Activated CD8-positive, alpha-beta T cell treated with anti-CD3 and anti-CD28 coated beads for 36 hours (primary cell): ENCODE data around the gene APPBP2. TPM values are rescaled to one million over a fixed set of nuclear protein-coding genes. Genes with fewer than 3 reads are reported as not detected.

ENCODE experiments used
- ATAC-seq: fragments of 200-7000 bp; cut with Tn5 transposase; one replicate; pipeline ENCODE4 v1.10.0; 2021; ENCODE audit warnings: mild to moderate bottlenecking, moderate library complexity
- CTCF ChIA-PET: fragments of 350-600 bp; sonication (Branson Sonifier 250); formaldehyde crosslinking; loops from one replicate; lab custom pipeline; 2021; ENCODE audit warnings: antibody characterized with exemption; lab: Charles Lee
- POLR2A ChIA-PET: fragments of 350-600 bp; sonication (Branson Sonifier 250); formaldehyde crosslinking; loops from one replicate; lab custom pipeline; 2021; ENCODE audit warnings: antibody characterized with exemption; lab: Charles Lee
- DNase-seq: peaks from one replicate; pipeline ENCODE4 v3.0.0-alpha.2; 2020
- H3K27ac Mint-ChIP-seq: one replicate; pipeline ENCODE4 v1.8.0; 2021; ENCODE audit warnings: mild to moderate bottlenecking, mixed read lengths
- H3K27me3 Mint-ChIP-seq: one replicate; pipeline ENCODE4 v1.8.0; 2021; ENCODE audit warnings: mixed read lengths
- H3K36me3 Mint-ChIP-seq: one replicate; pipeline ENCODE4 v1.8.0; 2021; ENCODE audit warnings: low read depth, mixed read lengths
- H3K4me1 Mint-ChIP-seq: one replicate; pipeline ENCODE4 v1.8.0; 2021; ENCODE audit warnings: low read depth, mixed read lengths
- H3K4me3 Mint-ChIP-seq: one replicate; pipeline ENCODE4 v1.8.0; 2021; ENCODE audit warnings: mild to moderate bottlenecking, moderate library complexity, mixed read lengths
- H3K9me3 Mint-ChIP-seq: one replicate; pipeline ENCODE4 v1.8.0; 2021; ENCODE audit warnings: mixed read lengths
- CTCF ChIP-seq: fragments of 200-600 bp; IDR thresholded peaks from one replicate; pipeline ENCODE4 v1.8.0; 2022; ENCODE audit warnings: antibody characterized with exemption, mild to moderate bottlenecking
- intact Hi-C: fragments of 100-400 bp; cut with micrococcal nuclease; formaldehyde crosslinking; loops from one replicate; pipeline ENCODE4 v1.10.0; 2022
- total RNA-seq, 2 experiments: library from RNA; stranded (reverse); gene quantifications; one replicate each; pipeline ENCODE4 v1.2.3, GENCODE V29; 2021

The APPBP2 gene
- total RNA-seq, 2 experiments from 2014 or later, result 22.5 to 22.8 TPM

GRCh38 chr17:60468371-60468770 lies 57.7 kb downstream of the APPBP2 start:
- POLR2A ChIA-PET, result no interaction called here
- peaks cover 25% of the 10 kb centered on the region for H3K36me3 Mint-ChIP-seq
- no peak overlapping the region for H3K27ac Mint-ChIP-seq
- DNase-seq (no peak), ATAC-seq (no peak)
- no peaks in the 10 kb centered on the region for H3K27me3 Mint-ChIP-seq
- CTCF ChIA-PET, result no interaction called here
- intact Hi-C loops, result no loop called here
- H3K4me1 Mint-ChIP-seq, result peaks cover 8% of the 10 kb centered on the region
- TF ChIP-seq CTCF, result no peak
- no peaks in the 10 kb centered on the region for H3K9me3 Mint-ChIP-seq
- H3K4me3 Mint-ChIP-seq, result no peak overlapping the region

- no peak for TF ChIP-seq CTCF
- Mint-ChIP-seq H3K4me3 (no peak overlapping the region), H3K27ac (peak overlapping the region; percentile 60), H3K27me3 (no peaks in the 10 kb centered on the region), H3K9me3 (no peaks in the 10 kb centered on the region), H3K4me1 (no peaks in the 10 kb centered on the region), H3K36me3 (peaks cover 15% of the 10 kb centered on the region)
- ATAC-seq, result no peak
- ChIA-PET POLR2A (no interaction called here), CTCF (no interaction called here)
- intact Hi-C loops, result no loop called here
- DNase-seq, result no peak
Observed at GRCh38 chr17:60464343-60464742, 61.7 kb downstream of the APPBP2 start.

- ATAC-seq (no peak), DNase-seq (no peak)
- peaks cover 21% of the 10 kb centered on the region for H3K36me3 Mint-ChIP-seq
- TF ChIP-seq CTCF, result no peak
- POLR2A ChIA-PET, result no interaction called here
- intact Hi-C loops, result no loop called here
- H3K9me3 Mint-ChIP-seq, result no peaks in the 10 kb centered on the region
- H3K4me1 Mint-ChIP-seq, result no peaks in the 10 kb centered on the region
- no peak overlapping the region for H3K4me3 Mint-ChIP-seq
- CTCF ChIA-PET, result no interaction called here
- no peak overlapping the region for H3K27ac Mint-ChIP-seq
- no peaks in the 10 kb centered on the region for H3K27me3 Mint-ChIP-seq
Observed at GRCh38 chr17:60463157-60463835, 62.7 kb downstream of the APPBP2 start.

GRCh38 chr17:60461584-60461983 lies 64.5 kb downstream of the APPBP2 start:
- Mint-ChIP-seq H3K4me1 (no peaks in the 10 kb centered on the region), H3K9me3 (no peaks in the 10 kb centered on the region), H3K36me3 (peaks cover 29% of the 10 kb centered on the region), H3K4me3 (no peak overlapping the region), H3K27ac (no peak overlapping the region), H3K27me3 (no peaks in the 10 kb centered on the region)
- ChIA-PET POLR2A (no interaction called here), CTCF (no interaction called here)
- intact Hi-C loops, result no loop called here
- no peak for ATAC-seq
- no peak for TF ChIP-seq CTCF
- DNase-seq, result no peak

- H3K27ac Mint-ChIP-seq, result no peak overlapping the region
Observed at GRCh38 chr17:60457148-60457547, 68.9 kb downstream of the APPBP2 start.

More at GRCh38 chr17:60457148-60457547, 68.9 kb downstream of the APPBP2 start:
- no peak overlapping the region for H3K4me3 Mint-ChIP-seq
- H3K9me3 Mint-ChIP-seq, result no peaks in the 10 kb centered on the region
- H3K4me1 Mint-ChIP-seq, result no peaks in the 10 kb centered on the region
- no peak for TF ChIP-seq CTCF
- peaks cover 28% of the 10 kb centered on the region for H3K36me3 Mint-ChIP-seq
- no peaks in the 10 kb centered on the region for H3K27me3 Mint-ChIP-seq
- ATAC-seq, result no peak
- no peak for DNase-seq
- ChIA-PET CTCF (no interaction called here), POLR2A (interaction anchor here (0.7 kb wide), 1 partner anchor 1003 kb away, joined by 3 read pairs; no protein-coding TSS in a partner anchor)
- intact Hi-C loops, result no loop called here
